C4-2B (cell line): Measurements from ENCODE around the gene AHSG.

Experiments
- CTCF ChIP-seq: fragments of 450-650 bp; conservative IDR thresholded peaks from 2 replicates; pipeline ENCODE4 v1.5.1; 2017; ENCODE audit warnings: mild to moderate bottlenecking
- ZFX ChIP-seq: fragments of 450-650 bp; IDR thresholded peaks from 2 replicates; pipeline ENCODE4 v1.6.1; 2017

- TF ChIP-seq CTCF (no peak), ZFX (no peak)
Measured at GRCh38 chr3:186624598-186624997, 11.7 kb downstream of the AHSG start.
